KOPT-K1 (cell line): ENCODE results near the gene PEX14.

Source experiments
- H3K27ac ChIP-seq: fragments of 200-600 bp; sonication (generic); 2 replicates; pipeline ENCODE4 v1.5.1; 2016; ENCODE audit warnings: antibody characterized with exemption, mild to moderate bottlenecking, low read depth, low read length; ENCODE audit not compliant: poor library complexity, severe bottlenecking
- H3K36me3 ChIP-seq: fragments of 200-600 bp; sonication (generic); 2 replicates; pipeline ENCODE4 v1.5.1; 2017; ENCODE audit warnings: antibody characterized with exemption, mild to moderate bottlenecking, low read length, moderate library complexity; ENCODE audit not compliant: insufficient read depth
- H3K9me3 ChIP-seq: fragments of 200-600 bp; sonication (generic); 2 replicates; pipeline ENCODE4 v1.5.1; 2017; ENCODE audit warnings: antibody characterized with exemption, low read length, mild to moderate bottlenecking; ENCODE audit not compliant: insufficient read depth, poor library complexity, severe bottlenecking

PEX14 gene

DNA sequence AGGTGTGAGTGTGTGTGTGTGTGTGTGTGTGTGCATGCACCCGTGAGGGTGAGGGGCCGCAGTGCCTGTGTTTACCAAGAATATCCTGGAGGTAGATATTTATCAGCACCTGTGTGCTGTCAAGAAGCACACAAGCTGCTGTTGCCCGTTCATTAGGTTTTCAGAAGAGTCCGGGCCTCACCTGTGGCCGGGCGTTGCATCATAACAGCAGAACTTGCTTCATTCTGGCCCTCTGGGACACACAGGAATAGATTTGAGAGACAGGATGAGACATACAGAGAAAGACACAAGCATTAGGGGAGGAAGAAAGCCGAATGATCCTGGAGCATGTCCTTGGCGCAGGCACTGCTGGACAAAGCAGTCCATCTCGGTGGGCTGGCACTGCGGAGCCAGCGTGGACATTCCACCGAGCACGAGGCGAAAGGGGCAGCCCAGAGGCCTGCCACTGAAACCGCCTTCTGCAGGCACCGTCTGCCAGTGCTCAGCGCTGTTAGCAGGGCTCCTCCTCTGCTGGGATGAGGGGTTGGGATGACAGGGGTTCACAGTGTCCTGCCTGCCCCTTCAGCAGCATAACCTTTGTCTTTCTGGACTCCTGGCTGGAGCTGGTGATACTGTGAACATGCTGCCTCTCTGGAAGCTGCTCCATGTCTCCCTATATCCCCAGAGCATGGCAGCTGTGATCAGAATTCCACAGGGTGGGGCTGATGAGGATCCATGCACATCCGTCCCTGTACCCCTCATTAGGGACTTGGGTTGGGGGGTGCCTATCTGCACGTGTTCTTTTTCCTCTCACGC lies 81.1 kb downstream of the PEX14 start:
- Histone ChIP-seq H3K36me3 (no peaks in the 10 kb centered on the region), H3K27ac (no peak overlapping the region), H3K9me3 (no peaks in the 10 kb centered on the region)

DNA sequence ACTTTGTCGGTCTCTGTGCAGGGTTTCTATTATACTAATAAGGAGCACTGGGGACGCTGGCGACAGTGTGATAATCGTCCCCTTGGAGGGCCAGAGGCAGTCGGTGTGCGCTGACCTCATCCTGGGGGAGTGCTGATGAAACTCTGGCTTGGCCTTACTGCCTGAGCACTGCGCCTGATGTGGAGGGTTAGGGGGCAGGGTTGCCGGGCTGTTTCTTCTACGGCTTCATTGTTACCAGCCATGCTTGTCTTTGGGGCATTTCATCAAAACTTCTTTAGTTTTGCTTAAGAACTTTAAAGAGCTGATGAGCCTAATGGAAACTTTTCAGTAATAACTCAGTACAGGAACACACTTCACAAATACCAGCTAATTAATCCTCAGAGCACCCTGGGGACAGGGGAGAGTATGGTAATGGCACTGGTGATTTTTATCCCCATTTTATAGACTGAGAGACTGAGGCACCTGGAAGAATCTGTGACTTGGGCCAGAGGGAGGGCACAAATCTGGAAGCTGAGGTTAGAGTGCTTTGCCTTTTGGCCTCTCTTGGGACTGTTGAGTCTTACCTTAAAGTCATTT lies 81.8 kb downstream of the PEX14 start:
- Histone ChIP-seq H3K36me3 (no peaks in the 10 kb centered on the region), H3K27ac (no peak overlapping the region), H3K9me3 (no peaks in the 10 kb centered on the region)

GRCh38 chr1:10557714-10558113 lies 83.0 kb downstream of the PEX14 start:
- Histone ChIP-seq H3K9me3 (no peaks in the 10 kb centered on the region), H3K27ac (no peak overlapping the region), H3K36me3 (no peaks in the 10 kb centered on the region)

- Histone ChIP-seq H3K9me3 (peaks cover 6% of the 10 kb centered on the region), H3K27ac (no peak overlapping the region), H3K36me3 (no peaks in the 10 kb centered on the region)
Observed at GRCh38 chr1:10559386-10559785, 84.6 kb downstream of the PEX14 start.

DNA sequence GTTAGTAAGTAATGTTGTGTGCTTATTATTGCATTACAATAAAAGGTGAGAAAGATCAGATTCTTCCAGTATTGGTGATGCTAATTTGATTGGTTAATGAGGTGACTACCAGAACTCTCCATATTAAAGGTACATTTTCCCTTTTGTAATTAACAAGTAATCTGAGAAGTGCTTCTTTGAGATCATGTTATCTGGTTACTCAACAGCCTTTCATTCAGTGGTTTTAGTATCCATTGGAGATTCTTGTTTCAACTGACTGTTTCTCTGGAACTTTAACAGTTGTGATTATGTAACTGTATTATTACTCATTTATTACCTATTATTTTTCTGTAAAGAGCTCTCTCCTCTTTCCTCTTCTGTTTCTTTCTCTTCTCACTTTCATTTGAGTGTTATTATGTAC lies 86.7 kb downstream of the PEX14 start:
- Histone ChIP-seq H3K27ac (no peak overlapping the region), H3K36me3 (no peaks in the 10 kb centered on the region), H3K9me3 (peaks cover 9% of the 10 kb centered on the region)

GRCh38 chr1:10561955-10562354 lies 87.2 kb downstream of the PEX14 start:
- Histone ChIP-seq H3K27ac (no peak overlapping the region), H3K9me3 (peaks cover 9% of the 10 kb centered on the region), H3K36me3 (no peaks in the 10 kb centered on the region)

GRCh38 chr1:10564063-10564462 lies 89.3 kb downstream of the PEX14 start:
- H3K9me3 ChIP-seq: peaks cover 9% of the 10 kb centered on the region
- no peak overlapping the region for H3K27ac ChIP-seq
- H3K36me3 ChIP-seq: no peaks in the 10 kb centered on the region

GRCh38 chr1:10569531-10569930 lies 94.8 kb downstream of the PEX14 start:
- Histone ChIP-seq H3K27ac (no peak overlapping the region), H3K36me3 (no peaks in the 10 kb centered on the region), H3K9me3 (peaks cover under 1% of the 10 kb centered on the region)

GRCh38 chr1:10575616-10576015 lies 100.9 kb downstream of the PEX14 start:
- H3K27ac ChIP-seq: no peak overlapping the region
- H3K36me3 ChIP-seq: no peaks in the 10 kb centered on the region
- no peaks in the 10 kb centered on the region for H3K9me3 ChIP-seq

DNA sequence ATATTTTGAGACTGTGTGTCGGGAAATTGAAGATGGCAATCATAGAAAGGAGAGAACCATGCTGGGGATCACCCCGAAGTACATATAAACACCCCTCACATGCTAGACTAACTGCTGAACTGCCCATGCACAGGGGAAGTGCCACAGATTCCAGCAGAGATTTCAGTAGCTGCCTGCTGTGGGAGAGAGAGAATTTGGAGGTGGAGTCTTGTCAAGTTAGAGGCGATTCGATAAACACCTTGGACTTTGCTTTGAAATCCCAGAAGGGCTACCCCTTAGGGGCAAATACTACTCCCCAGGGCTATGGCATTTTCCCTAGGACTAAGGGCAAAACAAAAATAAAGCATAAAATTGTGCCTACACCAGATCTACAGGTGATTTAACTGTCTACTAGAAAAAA lies 103.3 kb downstream of the PEX14 start:
- Histone ChIP-seq H3K9me3 (no peaks in the 10 kb centered on the region), H3K27ac (no peak overlapping the region), H3K36me3 (no peaks in the 10 kb centered on the region)

DNA sequence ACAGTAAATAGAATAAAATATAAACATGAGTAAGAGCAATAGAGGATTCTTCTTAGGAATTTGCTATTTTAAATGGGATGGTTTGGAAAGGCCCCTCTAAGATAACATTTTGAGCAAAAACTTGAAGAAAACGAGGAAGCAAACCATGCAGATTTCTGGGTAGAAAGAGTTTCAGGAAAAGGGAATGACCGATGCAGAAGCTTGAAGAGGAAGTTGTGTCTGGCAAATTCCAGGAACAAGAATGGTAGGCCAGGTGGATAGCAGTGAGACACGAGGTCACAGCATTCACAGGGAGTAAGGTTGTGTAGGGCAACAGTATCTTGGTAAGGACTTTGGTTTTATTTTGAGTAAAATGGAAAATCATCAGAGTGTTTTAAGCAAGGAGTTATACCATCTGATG lies 108.9 kb downstream of the PEX14 start:
- no peaks in the 10 kb centered on the region for H3K9me3 ChIP-seq

DNA sequence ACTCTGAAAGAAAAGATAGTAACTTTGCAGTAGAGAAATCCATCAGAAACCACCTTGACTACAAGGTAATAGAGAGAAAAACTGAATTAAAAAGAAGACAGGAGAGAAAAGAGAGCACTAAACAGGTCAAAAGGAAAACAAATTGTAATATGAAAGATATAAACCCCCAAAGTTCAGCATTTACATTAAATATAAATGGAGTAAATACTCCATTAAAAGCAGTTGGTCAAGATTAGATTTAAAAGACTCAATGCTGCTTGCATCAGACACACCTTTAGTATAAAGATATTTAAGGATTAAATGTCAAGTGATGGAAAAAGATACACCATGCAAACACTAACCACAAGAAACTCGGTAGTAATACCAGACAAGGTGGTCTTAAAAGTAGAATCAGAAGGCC lies 110.5 kb downstream of the PEX14 start:
- Histone ChIP-seq H3K9me3 (no peaks in the 10 kb centered on the region), H3K36me3 (no peaks in the 10 kb centered on the region), H3K27ac (no peak overlapping the region)

More for the DNA sequence above, 108.9 kb downstream of the PEX14 start:
- H3K36me3 ChIP-seq: no peaks in the 10 kb centered on the region
- H3K27ac ChIP-seq: no peak overlapping the region

DNA sequence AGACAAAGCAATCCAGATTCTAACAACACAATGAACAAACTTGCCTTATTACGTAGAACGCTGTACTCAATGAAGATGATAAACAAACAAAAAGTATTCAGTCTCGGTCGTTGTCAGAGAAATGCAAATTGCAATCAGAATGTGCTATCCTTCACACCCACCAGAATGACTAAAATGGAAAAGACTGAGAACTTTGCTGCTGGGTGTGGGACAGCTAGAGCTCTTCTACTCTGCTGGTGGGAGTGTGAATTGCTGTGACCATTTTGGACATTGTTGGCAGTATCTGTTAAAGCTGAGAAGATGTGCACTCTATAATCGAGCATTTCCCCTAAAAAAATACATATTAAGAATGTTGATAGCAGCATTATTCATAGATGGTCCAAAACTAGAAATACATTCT lies 111.4 kb downstream of the PEX14 start:
- no peaks in the 10 kb centered on the region for H3K9me3 ChIP-seq
- no peaks in the 10 kb centered on the region for H3K36me3 ChIP-seq
- H3K27ac ChIP-seq: no peak overlapping the region

DNA sequence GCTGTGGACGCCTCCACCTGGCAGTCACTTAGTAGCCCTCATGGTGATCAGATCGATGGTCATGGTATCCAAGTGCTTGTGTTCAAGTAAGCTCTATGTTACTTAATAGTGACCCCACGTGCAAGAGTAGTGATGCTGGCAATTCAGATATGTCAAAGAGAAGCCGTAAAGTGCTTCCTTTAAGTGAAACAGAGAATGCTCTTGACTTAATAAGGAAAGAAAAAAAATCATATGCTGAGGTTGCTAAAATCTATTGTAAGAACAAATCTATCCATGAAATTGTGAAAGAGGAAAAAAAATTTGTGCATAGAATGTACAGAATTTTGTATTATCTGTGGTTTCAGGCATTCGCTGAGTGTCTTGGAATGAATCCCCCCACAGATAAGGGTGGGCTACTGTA lies 113.9 kb downstream of the PEX14 start:
- no peak overlapping the region for H3K27ac ChIP-seq
- no peaks in the 10 kb centered on the region for H3K9me3 ChIP-seq
- H3K36me3 ChIP-seq: no peaks in the 10 kb centered on the region

- no peaks in the 10 kb centered on the region for H3K36me3 ChIP-seq
- no peak overlapping the region for H3K27ac ChIP-seq
- H3K9me3 ChIP-seq: no peaks in the 10 kb centered on the region
Observed at GRCh38 chr1:10589074-10589473, 114.3 kb downstream of the PEX14 start.

- no peak overlapping the region for H3K27ac ChIP-seq
- no peaks in the 10 kb centered on the region for H3K36me3 ChIP-seq
- H3K9me3 ChIP-seq: no peaks in the 10 kb centered on the region
Observed at GRCh38 chr1:10591010-10591409, 116.3 kb downstream of the PEX14 start.
